ENCODE data around the gene ASIP. TPM values are rescaled to one million over a fixed set of nuclear protein-coding genes. Genes with fewer than 3 reads are reported as not detected.
"Not testable (repeated sequence)": the region's sequence is repeated elsewhere in the genome, so short reads cannot be mapped to it uniquely, and the experiment has no call there.

Gene ASIP
- total RNA-seq, 1 donor from 2014 or later = not detected

DNA sequence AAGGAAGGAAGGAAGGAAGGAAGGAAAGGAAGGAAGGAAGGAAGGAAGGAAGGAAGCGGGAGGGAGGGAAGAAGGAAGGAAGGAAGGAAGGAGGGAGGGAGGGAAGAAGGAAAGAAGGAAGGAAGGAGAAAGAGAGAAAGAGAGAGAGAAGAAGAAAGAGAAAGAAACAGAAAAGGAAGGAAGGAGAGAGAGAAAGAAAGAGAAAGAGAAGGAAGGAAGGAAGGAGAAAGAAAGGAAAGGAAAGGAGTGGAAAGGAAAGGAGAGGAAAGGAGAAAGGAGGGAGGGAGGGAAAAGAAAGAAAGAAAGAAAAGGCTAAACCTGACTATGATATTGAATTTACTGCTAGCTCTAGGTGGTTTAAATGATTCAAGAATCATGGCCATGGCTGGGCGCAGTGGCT is 5.3 kb upstream of the ASIP start:
- Mint-ChIP-seq H3K9me3 (ENCODE audit: unreplicated experiment) (peaks cover 18% of the 10 kb centered on the region), H3K4me3 (ENCODE audit: unreplicated experiment) (no peak overlapping the region), H3K27ac (ENCODE audit: unreplicated experiment) (no peak overlapping the region), H3K4me1 (ENCODE audit: low read depth, unreplicated experiment) (no peaks in the 10 kb centered on the region), H3K27me3 (ENCODE audit: low read depth, unreplicated experiment) (peaks cover 13% of the 10 kb centered on the region), H3K36me3 (ENCODE audit: low read depth, unreplicated experiment) (peaks cover 4% of the 10 kb centered on the region)
- DNase-seq (ENCODE audit: low read depth) = no peak
- Histone ChIP-seq H3K27ac (ENCODE audit: low read depth, low read length) (no peak overlapping the region), H3K79me2 (ENCODE audit: insufficient read depth, low read length) (no peaks in the 10 kb centered on the region), H3K27me3 (ENCODE audit: insufficient read depth, low read length) (peaks cover 7% of the 10 kb centered on the region), H2AFZ (ENCODE audit: low read depth, low read length) (no peak overlapping the region), H4K20me1 (ENCODE audit: insufficient read depth, low read length) (no peaks in the 10 kb centered on the region), H3K36me3 (ENCODE audit: insufficient read depth, low read length) (no peaks in the 10 kb centered on the region), H3K4me3 (ENCODE audit: insufficient read depth, low read depth, low read length) (no peak overlapping the region), H3K9ac (ENCODE audit: low read length) (no peak overlapping the region), H3K4me1 (ENCODE audit: insufficient read depth, low read length) (no peaks in the 10 kb centered on the region), H3K9me3 (ENCODE audit: insufficient read depth, low read depth, low read length) (no peaks in the 10 kb centered on the region), H3K4me2 (ENCODE audit: low read length) (no peak overlapping the region)
- no peak for TF ChIP-seq EZH2 (IDR thresholded peaks at IDR 0.05; ENCODE audit: insufficient read depth, low read length)
- TF ChIP-seq, protein P1, sequence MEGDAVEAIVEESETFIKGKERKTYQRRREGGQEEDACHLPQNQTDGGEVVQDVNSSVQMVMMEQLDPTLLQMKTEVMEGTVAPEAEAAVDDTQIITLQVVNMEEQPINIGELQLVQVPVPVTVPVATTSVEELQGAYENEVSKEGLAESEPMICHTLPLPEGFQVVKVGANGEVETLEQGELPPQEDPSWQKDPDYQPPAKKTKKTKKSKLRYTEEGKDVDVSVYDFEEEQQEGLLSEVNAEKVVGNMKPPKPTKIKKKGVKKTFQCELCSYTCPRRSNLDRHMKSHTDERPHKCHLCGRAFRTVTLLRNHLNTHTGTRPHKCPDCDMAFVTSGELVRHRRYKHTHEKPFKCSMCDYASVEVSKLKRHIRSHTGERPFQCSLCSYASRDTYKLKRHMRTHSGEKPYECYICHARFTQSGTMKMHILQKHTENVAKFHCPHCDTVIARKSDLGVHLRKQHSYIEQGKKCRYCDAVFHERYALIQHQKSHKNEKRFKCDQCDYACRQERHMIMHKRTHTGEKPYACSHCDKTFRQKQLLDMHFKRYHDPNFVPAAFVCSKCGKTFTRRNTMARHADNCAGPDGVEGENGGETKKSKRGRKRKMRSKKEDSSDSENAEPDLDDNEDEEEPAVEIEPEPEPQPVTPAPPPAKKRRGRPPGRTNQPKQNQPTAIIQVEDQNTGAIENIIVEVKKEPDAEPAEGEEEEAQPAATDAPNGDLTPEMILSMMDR (IDR thresholded peaks at IDR 0.05; ENCODE audit: insufficient read depth, low read depth, low read length) = no peak
- FAIRE-seq = no peak

DNA sequence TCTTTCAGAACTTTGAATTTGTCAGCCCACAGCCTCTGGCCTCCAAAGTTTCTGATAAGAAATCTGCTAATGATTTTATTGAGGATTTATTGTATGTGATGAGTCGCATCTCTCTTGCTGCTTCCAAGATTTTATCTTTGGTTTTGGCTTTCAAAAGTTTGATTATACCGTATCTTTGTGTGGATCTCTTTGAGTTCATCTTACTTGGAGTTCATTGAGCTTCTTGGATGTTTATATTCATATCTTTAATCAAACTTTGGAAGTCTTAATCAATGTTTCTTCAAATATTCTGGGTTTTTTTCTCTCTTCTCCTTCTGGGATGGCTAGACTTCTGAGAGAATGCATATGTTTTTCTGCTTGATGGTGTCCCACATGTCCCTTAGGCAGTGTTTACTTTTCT is 3.3 kb upstream of the ASIP start:
- no peak overlapping the region for H2AFZ ChIP-seq (ENCODE audit: low read depth, low read length)
- DNase-seq (ENCODE audit: low read depth) (no peak), FAIRE-seq (peak; percentile 49)
- peaks cover 4% of the 10 kb centered on the region for H3K36me3 Mint-ChIP-seq (ENCODE audit: low read depth, unreplicated experiment)
- peaks cover 15% of the 10 kb centered on the region for H3K27me3 ChIP-seq (ENCODE audit: insufficient read depth, low read length)
- no peaks in the 10 kb centered on the region for H3K36me3 ChIP-seq (ENCODE audit: insufficient read depth, low read length)
- no peak overlapping the region for H3K27ac ChIP-seq (ENCODE audit: low read depth, low read length)
- no peak overlapping the region for H3K9ac ChIP-seq (ENCODE audit: low read length)
- peaks cover 3% of the 10 kb centered on the region for H3K4me1 Mint-ChIP-seq (ENCODE audit: low read depth, unreplicated experiment)
- H3K27ac Mint-ChIP-seq (ENCODE audit: unreplicated experiment) = no peak overlapping the region
- no peaks in the 10 kb centered on the region for H3K79me2 ChIP-seq (ENCODE audit: insufficient read depth, low read length)
- no peaks in the 10 kb centered on the region for H4K20me1 ChIP-seq (ENCODE audit: insufficient read depth, low read length)
- H3K27me3 Mint-ChIP-seq (ENCODE audit: low read depth, unreplicated experiment) = peaks cover 13% of the 10 kb centered on the region
- peaks cover 14% of the 10 kb centered on the region for H3K9me3 Mint-ChIP-seq (ENCODE audit: unreplicated experiment)
- no peak overlapping the region for H3K4me3 ChIP-seq (ENCODE audit: insufficient read depth, low read depth, low read length)
- no peak overlapping the region for H3K4me3 Mint-ChIP-seq (ENCODE audit: unreplicated experiment)
- TF ChIP-seq, protein P1 (IDR thresholded peaks at IDR 0.05; ENCODE audit: insufficient read depth, low read depth, low read length) = no peak
- TF ChIP-seq EZH2 (IDR thresholded peaks at IDR 0.05; ENCODE audit: insufficient read depth, low read length) = no peak
- H3K4me1 ChIP-seq (ENCODE audit: insufficient read depth, low read length) = no peaks in the 10 kb centered on the region
- no peak overlapping the region for H3K4me2 ChIP-seq (ENCODE audit: low read length)
- H3K9me3 ChIP-seq (ENCODE audit: insufficient read depth, low read depth, low read length) = no peaks in the 10 kb centered on the region

DNA sequence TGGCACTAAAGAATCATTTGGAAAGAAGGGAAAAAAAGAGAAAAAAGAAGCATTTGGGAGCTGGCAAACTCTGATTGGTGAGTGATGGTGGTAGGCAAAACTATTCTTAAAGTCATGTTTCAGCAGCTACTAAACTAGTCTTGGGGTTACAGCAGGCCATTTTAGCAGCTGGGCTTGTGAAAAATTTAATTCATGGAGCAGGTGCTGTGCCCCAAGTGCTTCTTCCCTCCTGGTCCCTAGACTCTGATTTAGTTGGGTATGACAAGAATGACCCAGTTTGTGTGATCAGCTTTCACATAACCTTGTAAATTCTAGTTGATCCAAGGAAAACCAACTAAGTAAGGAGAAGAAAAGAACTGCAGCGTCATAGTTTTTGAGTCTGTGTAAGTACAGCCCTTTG is 1.1 kb upstream of the ASIP start:
- no peak for DNase-seq (ENCODE audit: low read depth)
- no peaks in the 10 kb centered on the region for H3K9me3 ChIP-seq (ENCODE audit: insufficient read depth, low read depth, low read length)
- TF ChIP-seq, protein P1 (IDR thresholded peaks at IDR 0.05; ENCODE audit: insufficient read depth, low read depth, low read length) = no peak
- TF ChIP-seq EZH2 (IDR thresholded peaks at IDR 0.05; ENCODE audit: insufficient read depth, low read length) = no peak
- no peak overlapping the region for H3K27ac Mint-ChIP-seq (ENCODE audit: unreplicated experiment)
- no peak overlapping the region for H3K27ac ChIP-seq (ENCODE audit: low read depth, low read length)
- H3K4me2 ChIP-seq (ENCODE audit: low read length) = no peak overlapping the region
- no peak for FAIRE-seq
- peaks cover 13% of the 10 kb centered on the region for H3K27me3 Mint-ChIP-seq (ENCODE audit: low read depth, unreplicated experiment)
- peaks cover 4% of the 10 kb centered on the region for H3K36me3 Mint-ChIP-seq (ENCODE audit: low read depth, unreplicated experiment)
- peaks cover 3% of the 10 kb centered on the region for H3K4me1 Mint-ChIP-seq (ENCODE audit: low read depth, unreplicated experiment)
- H3K4me3 ChIP-seq (ENCODE audit: insufficient read depth, low read depth, low read length) = no peak overlapping the region
- peaks cover 13% of the 10 kb centered on the region for H3K9me3 Mint-ChIP-seq (ENCODE audit: unreplicated experiment)
- H4K20me1 ChIP-seq (ENCODE audit: insufficient read depth, low read length) = no peaks in the 10 kb centered on the region
- H3K4me1 ChIP-seq (ENCODE audit: insufficient read depth, low read length) = no peaks in the 10 kb centered on the region
- no peak overlapping the region for H3K4me3 Mint-ChIP-seq (ENCODE audit: unreplicated experiment)
- H2AFZ ChIP-seq (ENCODE audit: low read depth, low read length) = no peak overlapping the region
- no peak overlapping the region for H3K9ac ChIP-seq (ENCODE audit: low read length)
- H3K27me3 ChIP-seq (ENCODE audit: insufficient read depth, low read length) = peaks cover 15% of the 10 kb centered on the region
- H3K79me2 ChIP-seq (ENCODE audit: insufficient read depth, low read length) = no peaks in the 10 kb centered on the region
- no peaks in the 10 kb centered on the region for H3K36me3 ChIP-seq (ENCODE audit: insufficient read depth, low read length)

DNA sequence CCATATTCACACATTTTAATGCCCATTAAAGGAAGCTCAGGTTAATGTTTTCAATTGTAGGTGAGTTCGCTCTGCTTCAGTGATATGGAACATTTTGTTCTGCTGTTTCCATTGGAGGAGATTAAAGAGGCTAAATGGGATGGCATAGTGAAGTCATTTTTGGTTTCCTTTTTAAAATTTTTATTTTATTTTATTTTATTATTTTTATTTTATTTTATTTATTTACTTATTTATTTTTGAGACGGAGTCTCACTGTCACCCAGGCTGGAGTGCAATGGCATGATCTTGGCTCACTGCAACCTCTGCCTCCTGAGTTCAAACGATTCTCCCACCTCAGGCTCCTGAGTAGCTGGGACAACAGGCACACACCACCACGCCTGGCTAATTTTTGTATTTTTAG is 792 bp downstream of the ASIP start:
- not testable (repeated sequence) for H2AFZ ChIP-seq (ENCODE audit: low read depth, low read length); H3K9me3 Mint-ChIP-seq (ENCODE audit: unreplicated experiment); H3K9ac ChIP-seq (ENCODE audit: low read length); FAIRE-seq; H3K9me3 ChIP-seq (ENCODE audit: insufficient read depth, low read depth, low read length); DNase-seq (ENCODE audit: low read depth); H3K36me3 Mint-ChIP-seq (ENCODE audit: low read depth, unreplicated experiment); H3K4me2 ChIP-seq (ENCODE audit: low read length); H3K27ac ChIP-seq (ENCODE audit: low read depth, low read length); H3K4me3 ChIP-seq (ENCODE audit: insufficient read depth, low read depth, low read length); H3K4me1 ChIP-seq (ENCODE audit: insufficient read depth, low read length); H3K27ac Mint-ChIP-seq (ENCODE audit: unreplicated experiment); H3K36me3 ChIP-seq (ENCODE audit: insufficient read depth, low read length); H3K4me3 Mint-ChIP-seq (ENCODE audit: unreplicated experiment); H3K79me2 ChIP-seq (ENCODE audit: insufficient read depth, low read length); H4K20me1 ChIP-seq (ENCODE audit: insufficient read depth, low read length); H3K4me1 Mint-ChIP-seq (ENCODE audit: low read depth, unreplicated experiment)
- H3K27me3 Mint-ChIP-seq (ENCODE audit: low read depth, unreplicated experiment) = peaks cover 12% of the 10 kb centered on the region
- peaks cover 15% of the 10 kb centered on the region for H3K27me3 ChIP-seq (ENCODE audit: insufficient read depth, low read length)
